GM21423 (cell line): Measurements from ENCODE around the gene CYP19A1.

ENCODE experiments used
- ATAC-seq: cut with Tn5 transposase; IDR thresholded peaks from one replicate; pipeline ENCODE4 v1.9.1; 2021; ENCODE audit warnings: mild to moderate bottlenecking, moderate library complexity; ENCODE audit not compliant: unreplicated experiment

The CYP19A1 gene

DNA sequence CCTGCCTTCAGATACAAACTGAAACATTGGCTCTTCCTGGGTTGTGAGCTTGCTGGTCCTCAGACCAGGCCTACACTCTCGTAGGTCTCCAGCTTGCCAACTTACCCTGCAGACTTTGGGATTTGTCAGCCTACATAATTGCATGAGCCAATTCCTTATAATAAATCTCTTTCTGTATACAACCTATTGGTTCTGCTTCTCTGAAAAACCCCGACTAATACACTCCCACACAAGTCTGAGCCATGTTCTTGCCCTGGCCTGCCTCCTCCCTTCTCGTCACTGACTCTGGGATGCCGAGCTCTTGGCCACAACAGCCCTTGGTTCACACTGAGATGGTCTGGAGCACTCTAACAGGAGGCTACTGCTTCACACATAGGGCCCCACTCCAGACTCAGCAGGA, 9.5 kb downstream of the CYP19A1 start:
- no peak for ATAC-seq

GRCh38 chr15:51327081-51327480, 11.3 kb downstream of the CYP19A1 start:
- ATAC-seq, result no peak

DNA sequence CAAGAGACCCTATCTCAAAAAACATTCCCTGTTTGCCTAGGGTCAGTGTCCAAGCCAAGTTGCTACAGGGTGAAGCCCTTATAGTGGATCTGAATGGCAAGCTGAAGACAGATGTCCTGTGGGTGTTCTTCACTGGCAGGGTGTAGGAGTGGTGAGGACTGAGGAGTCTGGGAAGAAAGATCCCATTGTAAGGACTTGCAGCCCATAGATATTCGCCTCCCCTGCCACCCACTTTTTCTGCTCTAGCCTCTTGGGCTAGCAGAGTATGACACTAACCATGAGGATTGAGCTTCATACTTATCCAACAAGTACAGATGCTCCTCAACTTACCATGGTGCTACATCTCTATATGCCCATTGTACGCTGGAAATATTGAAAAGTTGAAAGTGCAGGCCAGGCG, 13.2 kb downstream of the CYP19A1 start:
- ATAC-seq, result no peak

DNA sequence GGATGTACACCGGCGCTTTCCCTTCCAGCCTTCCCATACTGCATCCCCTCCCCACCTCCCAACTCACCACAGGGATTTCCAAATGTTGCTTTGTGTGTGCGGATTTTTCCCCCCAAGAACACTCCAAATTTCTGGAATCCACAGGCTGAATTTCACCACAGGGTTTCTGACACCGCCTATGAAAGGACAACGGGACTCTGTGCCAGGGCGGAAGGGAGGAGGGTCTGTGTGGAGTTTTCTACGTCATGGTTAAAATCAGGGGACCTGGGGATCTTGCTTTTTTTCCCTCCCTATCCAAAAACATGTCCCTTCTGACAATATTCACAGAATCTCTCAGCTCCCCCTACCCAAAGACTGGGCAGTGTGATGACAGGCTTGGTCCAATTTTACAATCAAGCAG, 14.6 kb downstream of the CYP19A1 start:
- no peak for ATAC-seq

DNA sequence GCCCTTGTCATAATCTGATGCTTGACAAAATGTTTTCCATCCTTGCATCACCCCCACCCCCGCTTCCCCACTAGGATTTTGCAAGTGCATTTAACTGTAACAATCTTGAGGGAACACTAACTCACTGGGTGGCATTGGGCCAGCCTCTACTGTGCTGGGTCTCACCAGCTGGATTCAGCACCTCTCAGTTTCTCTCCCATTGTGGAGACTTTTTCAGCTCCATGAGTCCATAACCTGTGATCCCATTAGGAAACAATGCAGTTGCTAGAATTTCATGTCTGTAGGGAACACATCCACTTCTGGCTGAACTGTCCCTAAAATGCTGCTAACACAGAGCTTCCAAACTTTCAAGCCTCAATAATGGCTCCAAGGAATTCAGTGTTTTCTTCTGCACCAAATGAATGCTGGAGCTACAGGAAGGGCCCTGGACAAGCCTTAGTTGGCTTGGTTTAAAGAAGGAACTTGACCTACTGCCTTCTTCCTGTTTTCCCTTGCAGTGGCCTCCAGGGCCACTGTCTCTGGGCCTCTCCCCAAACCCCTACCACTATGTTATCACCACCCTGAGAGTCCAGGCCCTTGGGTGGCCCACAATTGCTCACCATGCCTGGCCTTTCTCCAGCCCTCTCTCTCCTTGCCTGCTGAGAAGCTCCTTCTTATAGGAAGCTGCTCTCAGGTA, 15.6 kb downstream of the CYP19A1 start:
- ATAC-seq, result no peak

DNA sequence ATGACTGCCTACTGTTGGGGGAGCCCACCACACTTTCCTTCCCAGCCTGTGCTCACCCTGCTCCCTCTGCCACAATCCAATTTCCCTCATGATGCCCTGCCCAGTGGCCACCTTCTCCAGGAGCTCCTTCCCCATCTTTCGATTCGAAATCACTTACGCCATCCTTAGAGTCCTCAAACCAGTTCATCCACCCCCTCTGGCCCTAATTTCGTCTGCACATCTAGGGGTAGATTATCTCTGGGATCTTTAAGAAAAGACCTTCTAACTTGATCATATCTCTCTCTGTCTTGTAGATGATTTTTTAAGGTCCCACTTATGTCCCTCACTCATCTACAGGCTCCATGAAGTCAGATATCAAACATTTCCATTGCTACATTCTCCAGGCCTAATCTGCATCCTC, 17.1 kb downstream of the CYP19A1 start:
- no peak for ATAC-seq

DNA sequence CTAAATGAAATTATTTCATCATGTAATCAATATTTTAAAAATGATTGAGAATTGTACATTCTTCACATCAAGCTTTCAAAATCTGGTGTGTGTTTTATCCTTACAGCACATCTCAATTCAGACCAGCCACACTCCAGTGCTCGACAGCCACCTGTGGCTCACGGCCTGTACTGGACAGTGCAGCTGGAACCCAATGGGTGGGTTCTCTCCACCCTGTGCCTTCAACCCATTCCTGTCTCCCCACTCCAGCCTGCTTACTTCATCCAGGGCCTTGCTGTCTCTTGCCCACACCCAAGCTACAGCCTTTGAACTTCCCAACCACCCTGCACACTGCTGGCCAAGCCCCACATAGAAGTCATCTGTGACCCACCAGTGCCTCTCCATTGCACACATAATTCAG, 17.6 kb downstream of the CYP19A1 start:
- ATAC-seq, result no peak

GRCh38 chr15:51319539-51319938, 18.9 kb downstream of the CYP19A1 start:
- ATAC-seq, result no peak

GRCh38 chr15:51318382-51319150, 19.8 kb downstream of the CYP19A1 start:
- ATAC-seq, result no peak

- ATAC-seq, result no peak
Measured at GRCh38 chr15:51316636-51317035, 21.8 kb downstream of the CYP19A1 start.

DNA sequence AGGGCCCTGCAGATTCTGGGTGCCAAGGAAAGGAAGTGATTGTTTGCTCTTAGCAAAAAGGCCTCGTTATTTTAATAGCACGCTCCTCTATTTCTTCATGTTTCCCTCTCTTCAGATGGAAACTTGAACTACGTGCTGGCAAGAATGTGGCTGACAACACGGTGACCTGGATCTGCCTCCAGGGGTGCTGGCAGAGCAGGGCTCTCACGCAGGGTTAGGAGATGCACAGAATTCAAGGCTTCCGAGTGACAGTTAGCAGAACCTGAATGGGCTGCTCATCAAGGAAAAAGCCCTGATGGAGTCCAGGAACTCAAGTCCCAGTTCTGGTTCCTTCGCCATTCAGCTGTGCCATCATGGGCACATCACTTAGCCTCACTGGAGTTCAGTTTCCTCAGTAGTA, 22.7 kb downstream of the CYP19A1 start:
- ATAC-seq, result no peak

- ATAC-seq, result no peak
Measured at GRCh38 chr15:51314391-51315337, 23.7 kb downstream of the CYP19A1 start.

GRCh38 chr15:51313644-51314280, 24.6 kb downstream of the CYP19A1 start:
- ATAC-seq, result no peak

DNA sequence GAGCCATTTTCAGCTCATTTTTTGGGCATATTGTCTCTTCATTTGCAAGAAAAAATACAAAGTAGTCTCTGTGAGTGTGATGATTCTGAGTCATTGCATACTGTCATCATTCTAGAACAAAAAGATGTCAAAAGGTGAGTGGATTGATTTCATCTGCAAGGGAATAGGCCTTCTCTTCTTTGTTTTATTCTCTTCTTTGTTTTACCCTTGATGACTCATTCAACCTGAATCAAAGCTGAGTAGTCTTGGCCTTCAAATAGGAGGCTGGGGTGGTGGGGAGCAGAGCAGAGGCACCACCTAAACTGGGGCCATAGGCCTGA, 25.4 kb downstream of the CYP19A1 start:
- ATAC-seq, result no peak

GRCh38 chr15:51312166-51313073, 26.0 kb downstream of the CYP19A1 start:
- no peak for ATAC-seq

DNA sequence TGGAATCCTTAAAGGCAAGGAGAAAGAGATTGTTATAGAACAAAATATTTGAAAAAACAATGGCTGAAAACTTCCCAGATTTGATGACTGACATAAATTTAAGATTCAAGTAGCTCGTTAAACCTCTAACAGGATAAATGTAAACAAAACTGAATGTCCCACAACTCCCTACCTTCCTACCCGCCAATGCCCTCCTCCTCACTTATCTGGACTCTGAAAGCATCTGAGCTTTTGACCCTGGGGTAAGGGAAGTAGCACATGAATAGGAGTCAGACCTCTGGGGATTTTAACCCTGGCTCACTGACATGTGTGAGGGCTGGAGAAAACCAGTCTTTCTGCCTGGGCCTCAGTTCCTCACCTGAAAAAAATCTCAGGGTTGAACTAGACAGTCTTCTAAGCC, 26.9 kb downstream of the CYP19A1 start:
- ATAC-seq, result no peak

DNA sequence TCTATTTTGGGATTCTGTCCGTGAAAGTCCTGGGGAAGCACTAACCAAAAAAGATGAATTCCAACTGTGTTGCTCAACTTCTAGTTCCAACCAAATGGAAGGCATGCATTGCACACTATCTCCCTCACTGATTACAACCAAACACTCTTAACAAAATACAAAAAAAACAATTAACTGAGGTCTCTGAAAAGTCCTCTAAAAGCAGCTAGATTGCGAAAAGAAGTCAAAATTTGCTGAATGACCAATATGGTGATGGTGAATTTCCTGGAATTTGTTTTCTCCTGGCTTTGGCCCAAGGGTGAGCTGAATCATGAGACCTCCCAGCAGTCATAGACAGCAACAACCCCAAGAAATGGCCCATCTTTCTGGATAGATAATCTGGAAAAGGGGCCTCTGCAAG, 28.3 kb downstream of the CYP19A1 start:
- no peak for ATAC-seq

- ATAC-seq, result no peak
Measured at GRCh38 chr15:51307811-51308210, 30.6 kb downstream of the CYP19A1 start.

- no peak for ATAC-seq
Measured at GRCh38 chr15:51307325-51307724, 31.1 kb downstream of the CYP19A1 start.

GRCh38 chr15:51303462-51303980, 34.9 kb downstream of the CYP19A1 start:
- ATAC-seq, result no peak
